GM21515 (cell line): ENCODE results near the gene TGFB1I1.
"Not testable (repeated sequence)": the region's sequence is repeated elsewhere in the genome, so short reads cannot be mapped to it uniquely, and the experiment has no call there.

Experiments
- ATAC-seq: cut with Tn5 transposase; IDR thresholded peaks from one replicate; pipeline ENCODE4 v1.9.1; 2021; ENCODE audit not compliant: unreplicated experiment

The TGFB1I1 gene

DNA sequence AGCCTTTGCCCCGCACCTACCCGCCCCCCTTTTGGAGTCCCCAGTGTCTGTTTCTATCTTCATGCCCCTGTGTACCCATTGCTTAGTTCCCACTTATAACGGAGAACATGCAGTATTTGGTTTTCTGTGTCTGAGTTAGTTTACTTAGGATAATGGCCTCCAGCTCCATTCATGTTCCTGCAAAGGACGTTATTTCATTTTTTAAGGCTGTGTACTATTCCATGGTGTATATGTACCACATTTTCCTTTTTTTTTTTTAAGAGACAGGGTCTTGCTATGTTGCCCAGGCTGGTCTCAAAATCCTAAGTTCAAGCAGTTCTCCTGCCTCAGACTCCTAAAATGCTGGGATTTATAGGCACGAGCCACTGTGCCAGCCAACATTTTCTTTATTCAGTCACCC, 4.1 kb upstream of the TGFB1I1 start:
- no peak for ATAC-seq

DNA sequence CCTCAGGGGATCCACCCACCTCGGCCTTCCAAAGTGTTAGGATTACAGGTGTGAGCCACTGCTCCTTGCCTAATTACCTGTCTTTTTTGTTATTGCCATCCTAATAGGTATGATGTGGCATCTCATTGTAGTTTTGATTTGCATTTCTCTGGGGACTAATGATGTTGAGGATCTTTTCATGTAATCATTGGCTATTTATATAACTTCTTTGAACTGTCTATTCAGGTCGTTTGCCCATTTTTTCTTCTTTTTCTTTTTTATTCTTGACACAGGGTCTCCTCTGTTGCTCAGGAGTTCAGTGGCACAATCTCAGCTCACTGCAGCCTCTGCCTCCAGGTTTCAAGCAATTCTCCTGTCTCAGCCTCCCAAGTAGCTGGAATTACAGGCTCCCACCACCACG, 1.3 kb upstream of the TGFB1I1 start:
- no peak for ATAC-seq

DNA sequence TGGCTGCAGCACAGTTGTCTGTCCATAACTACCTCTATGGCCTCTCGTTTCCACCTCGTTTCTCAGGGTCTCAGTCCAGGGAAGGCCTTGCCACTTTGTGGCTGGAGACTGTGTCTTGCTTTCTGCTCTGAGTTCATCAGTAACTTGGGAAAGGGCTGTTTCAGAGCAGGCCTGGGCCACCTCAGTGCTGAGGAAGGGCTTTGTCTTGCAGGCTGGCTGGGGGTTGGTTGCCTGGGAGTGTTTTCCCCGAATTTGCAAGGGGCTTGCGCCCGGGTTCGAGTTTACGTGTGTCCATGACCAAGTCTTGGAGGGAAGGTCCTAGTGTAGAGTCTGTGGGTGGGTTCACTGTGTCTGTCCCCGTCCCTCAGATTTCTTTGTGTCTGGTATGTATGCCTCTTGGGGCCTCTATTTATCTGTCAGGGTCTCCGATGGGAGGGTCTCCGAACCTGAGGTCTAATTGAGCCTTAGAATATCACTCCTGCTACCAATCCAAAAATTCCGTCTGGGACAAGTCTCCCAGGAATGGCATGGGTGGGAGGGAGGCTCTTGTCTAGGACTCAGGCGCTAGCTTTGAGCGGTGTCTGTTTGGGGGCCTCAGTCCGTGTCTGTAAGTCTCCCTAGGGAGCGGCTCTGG, 594 bp upstream of the TGFB1I1 start:
- ATAC-seq: no peak

DNA sequence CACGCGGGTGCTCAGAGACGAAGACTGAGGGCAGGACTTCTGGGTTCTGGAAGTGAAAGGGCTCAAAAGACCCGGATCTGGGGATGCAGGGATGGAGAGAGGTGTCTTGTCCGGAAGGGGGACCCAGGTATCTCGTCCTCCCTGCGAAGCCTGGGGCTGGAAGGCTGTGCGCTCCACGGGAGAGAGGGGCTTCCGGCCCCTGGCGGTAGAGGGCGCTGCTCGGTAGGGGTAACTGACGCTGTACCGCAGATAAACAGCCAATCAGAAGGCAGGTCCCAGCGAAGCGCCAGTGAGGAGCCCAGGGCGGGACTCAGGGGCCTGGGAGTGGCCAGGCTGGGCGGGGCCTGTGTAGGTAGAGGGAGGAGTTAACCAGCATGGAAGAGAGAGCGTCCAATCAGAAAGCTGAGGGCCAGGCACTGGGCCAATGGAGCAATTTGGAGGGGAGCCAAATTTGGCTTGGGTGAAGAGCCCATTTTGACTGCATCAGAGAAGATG, 804 bp downstream of the TGFB1I1 start:
- no peak for ATAC-seq

DNA sequence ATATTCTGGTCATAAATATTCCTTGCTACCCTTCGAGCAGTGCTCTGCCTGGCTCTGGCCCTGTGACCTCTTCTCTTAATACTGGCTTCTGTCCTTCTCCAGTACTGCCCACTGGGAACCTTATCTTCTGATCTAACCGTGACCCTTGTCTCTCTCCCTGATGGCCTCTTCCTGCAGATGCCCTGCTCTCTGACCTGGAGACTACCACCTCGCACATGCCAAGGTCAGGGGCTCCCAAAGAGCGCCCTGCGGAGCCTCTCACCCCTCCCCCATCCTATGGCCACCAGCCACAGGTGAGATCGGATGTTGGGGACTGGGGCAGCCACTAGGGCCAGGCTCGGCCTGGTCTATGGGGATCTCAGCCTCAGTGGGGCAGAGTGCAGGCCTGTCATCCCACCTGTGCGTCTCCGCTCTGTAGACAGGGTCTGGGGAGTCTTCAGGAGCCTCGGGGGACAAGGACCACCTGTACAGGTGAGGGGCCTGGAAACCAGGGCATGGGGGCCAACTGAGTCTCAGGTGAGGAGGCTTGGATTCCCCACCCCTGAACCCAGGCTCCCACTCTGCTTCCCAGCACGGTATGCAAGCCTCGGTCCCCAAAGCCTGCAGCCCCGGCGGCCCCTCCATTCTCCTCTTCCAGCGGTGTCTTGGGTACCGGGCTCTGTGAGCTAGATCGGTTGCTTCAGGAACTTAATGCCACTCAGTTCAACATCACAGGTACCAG, 1.5 kb downstream of the TGFB1I1 start:
- ATAC-seq: no peak

DNA sequence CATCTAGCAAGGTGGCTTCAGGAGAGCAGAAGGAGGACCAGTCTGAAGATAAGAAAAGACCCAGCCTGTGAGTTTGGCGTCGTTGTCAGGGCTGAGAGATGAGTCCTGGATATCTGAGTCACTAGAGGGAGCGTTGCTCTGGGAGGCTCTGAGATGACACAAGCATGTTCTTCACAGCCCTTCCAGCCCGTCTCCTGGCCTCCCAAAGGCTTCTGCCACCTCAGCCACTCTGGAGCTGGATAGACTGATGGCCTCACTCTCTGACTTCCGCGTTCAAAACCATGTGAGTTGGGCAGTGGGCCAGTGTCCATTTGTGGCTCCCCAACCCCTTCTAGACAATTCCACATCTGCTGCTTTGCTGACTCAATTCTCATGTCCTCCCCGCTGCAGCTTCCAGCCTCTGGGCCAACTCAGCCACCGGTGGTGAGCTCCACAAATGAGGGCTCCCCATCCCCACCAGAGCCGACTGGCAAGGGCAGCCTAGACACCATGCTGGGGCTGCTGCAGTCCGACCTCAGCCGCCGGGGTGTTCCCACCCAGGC, 2.3 kb downstream of the TGFB1I1 start:
- ATAC-seq: no peak

DNA sequence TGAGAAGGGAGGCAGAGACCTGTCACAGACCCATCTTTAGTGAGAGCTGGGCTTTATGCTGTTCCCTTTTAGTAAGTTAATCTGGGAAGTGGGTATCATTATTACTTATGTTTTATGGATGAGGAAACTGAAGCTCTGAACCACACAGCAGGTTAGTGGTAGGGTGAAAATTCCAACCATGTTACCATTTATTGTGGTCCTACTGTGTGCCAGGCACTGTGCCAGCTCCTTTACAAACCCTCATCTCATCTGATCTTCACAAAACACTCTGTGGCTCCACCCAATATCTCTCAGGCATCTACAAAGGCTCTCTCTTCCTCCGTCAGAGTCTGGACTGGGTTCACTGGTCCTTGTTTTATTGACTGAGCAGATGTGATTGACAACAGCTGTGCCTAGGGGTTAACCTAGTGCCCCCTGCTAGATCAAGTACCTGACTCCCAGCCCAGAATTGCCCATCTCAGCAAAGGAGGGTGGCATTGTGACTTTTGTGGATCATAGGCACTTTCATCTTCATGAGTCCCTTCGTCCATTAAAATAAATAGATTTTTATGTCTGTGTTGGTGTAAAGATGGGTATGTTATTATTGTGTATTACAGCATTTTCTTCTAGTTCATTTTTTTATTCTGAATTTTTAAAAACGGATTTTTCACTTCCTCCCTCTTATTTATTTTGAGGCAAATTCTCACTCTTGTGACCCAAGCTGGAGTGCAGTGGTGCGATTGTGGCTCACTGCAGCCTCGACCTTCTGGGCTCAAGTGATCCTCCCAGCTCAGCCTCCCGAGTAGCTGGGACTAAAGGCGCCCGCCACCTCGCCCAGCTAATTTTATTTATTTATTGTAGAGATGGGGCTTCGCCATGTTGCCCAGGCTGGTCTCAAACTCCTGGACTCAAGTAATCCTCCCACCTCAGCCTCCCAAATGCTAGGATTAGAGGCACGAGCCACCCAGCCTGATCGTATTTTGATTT, 3.1 kb downstream of the TGFB1I1 start:
- no peak for ATAC-seq

DNA sequence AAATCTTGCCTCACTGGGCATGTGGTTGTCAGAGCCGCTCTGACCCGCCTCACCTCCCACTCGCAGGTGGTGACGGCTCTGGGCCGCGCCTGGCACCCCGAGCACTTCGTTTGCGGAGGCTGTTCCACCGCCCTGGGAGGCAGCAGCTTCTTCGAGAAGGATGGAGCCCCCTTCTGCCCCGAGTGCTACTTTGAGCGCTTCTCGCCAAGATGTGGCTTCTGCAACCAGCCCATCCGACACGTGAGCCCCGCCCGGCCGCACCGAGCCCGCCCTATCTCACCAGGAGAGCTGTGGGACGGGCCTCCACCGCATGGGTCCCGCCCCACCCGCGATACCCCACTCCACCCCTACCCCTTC, 4.0 kb downstream of the TGFB1I1 start:
- ATAC-seq: no peak

DNA sequence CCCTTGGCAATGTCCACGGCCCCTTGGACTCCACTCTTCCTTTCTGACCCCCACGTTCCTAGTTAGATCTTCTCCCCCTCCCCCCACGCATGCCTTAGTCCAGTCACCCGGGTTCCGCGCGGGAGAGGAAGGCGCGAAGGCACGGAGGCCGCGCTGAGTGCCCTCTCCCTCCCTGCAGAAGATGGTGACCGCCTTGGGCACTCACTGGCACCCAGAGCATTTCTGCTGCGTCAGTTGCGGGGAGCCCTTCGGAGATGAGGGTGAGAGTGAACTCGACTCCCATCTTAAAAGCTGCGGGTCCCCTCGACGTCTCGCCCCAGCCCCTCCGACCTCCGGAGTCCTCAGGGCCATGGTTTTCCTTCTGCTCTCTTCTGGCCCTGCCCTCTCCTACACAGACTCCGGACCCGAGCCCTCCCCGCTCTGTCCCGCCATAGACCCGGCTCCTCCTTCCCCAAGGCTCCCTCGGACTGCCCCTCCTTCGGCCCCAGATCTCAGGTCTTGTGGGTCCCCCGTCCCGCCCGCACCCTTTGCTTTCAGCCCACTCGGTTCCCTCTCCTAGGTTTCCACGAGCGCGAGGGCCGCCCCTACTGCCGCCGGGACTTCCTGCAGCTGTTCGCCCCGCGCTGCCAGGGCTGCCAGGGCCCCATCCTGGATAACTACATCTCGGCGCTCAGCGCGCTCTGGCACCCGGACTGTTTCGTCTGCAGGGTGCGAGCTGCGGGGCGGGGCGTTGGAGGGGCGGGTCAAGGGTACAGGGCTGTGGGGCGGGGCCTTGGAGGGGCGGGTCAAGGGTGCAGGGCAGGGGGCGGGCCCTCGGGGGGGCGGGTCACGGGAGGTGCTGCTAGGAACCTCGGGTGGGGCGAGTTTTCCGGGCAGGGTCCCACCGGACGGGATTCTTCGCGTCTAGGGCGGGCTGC, 4.6 kb downstream of the TGFB1I1 start:
- ATAC-seq: peak; percentile 52

DNA sequence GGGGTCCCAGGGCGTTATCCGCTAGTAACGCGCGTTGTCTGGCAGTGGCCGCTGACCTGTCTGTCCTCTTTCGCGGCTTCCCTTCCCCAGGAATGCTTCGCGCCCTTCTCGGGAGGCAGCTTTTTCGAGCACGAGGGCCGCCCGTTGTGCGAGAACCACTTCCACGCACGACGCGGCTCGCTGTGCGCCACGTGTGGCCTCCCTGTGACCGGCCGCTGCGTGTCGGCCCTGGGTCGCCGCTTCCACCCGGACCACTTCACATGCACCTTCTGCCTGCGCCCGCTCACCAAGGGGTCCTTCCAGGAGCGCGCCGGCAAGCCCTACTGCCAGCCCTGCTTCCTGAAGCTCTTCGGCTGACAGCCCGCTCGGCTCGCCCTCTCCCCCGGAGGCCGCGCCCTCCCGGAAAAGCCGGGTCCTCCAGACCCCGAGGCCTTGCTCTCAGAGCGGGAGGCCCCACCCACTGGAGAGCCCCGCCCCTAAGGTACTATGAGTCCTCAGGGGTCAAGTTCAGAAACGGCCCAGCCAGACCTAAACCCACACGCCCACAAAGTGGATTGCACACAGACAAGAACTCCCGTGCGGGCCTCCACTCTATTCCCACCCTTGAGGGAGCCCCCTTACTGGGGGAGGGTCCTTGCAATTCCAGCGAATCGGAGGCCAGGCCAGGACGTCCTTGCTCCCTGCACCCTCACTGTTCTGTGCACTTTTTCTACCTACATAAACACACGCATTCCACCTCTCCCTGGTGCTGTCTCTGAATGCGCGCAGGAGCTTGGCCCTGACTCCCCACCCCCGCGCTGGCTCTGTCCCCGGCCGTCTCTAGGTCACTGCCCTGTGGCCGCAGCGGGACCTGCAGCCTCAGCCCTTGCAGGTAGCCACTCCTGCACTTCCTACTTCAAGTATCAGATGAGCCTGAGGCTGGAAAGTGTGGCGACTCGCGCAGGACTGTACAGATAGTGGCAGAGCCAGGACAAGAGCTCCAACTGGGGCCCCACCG, 5.6 kb downstream of the TGFB1I1 start:
- ATAC-seq: no peak

DNA sequence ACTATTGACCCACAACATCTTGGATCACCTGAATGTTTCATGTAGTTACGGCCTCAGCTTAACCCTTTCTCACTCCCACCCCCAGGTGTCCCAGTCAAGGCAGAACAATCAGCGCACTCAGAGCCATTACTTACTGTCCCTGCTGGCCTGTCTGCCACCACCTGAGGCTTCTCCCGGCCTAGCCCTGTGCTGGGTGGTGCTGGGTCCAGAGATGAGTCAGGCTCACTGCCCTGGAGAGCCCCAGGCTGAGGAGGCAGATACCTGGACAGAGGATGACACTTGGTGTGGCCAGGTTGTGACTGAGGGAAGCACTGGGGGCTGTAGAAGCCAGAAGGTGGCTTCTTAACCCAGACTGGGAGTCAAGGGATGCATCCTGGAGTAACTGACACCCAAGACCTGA, 7.0 kb downstream of the TGFB1I1 start:
- ATAC-seq: no peak

DNA sequence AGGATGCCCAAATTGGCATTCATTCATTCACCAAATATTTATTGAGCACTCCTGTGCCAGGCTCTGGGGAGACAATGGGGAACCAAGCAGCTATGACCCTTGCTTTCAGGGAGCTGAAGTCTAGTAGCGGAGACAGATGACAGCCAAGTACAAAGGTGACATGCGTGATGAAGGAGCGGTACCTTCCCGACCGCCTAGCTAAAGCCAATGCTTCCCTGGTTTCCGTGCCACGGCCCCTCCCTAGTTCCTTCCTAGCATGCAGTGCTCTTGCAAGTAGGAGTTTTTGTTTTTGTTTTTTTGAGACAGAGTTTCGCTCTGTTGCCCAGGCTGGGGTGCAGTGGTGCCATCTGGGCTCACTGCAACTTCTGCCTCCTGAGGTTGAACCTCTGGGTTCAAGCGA, 7.8 kb downstream of the TGFB1I1 start:
- ATAC-seq: no peak

DNA sequence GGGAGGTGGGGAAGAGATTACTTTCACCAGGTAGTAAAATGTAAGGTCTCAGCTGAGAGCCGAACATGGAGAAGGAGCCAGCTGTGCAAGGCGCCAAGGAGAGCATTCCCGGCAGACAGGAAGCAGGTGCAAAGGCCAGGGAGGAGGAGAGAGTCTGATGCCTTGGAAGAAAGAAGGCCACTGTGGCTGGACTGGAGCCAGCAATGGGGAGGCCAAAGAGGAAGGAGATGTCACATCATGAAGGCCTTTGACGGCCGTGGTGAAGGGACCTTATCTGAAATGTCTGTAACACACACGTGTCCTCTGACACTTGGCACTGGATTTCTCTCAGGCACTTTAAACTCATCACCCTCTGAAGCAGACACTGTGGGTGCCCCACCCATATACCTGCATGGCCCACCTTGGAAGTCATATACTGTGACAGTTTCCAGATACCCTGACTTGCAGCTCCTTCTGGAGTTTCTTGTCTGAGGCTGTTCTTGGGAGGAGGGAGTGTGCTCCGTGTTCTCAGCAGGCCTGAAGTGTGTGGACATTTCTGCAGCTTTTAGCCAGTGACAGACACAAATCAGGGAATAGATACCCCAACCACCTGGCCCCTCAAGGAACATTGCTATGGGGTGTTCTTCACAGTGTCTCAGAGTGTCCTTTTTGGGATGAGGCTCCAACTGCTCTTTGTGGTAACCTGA, 9.0 kb downstream of the TGFB1I1 start:
- ATAC-seq: no peak

DNA sequence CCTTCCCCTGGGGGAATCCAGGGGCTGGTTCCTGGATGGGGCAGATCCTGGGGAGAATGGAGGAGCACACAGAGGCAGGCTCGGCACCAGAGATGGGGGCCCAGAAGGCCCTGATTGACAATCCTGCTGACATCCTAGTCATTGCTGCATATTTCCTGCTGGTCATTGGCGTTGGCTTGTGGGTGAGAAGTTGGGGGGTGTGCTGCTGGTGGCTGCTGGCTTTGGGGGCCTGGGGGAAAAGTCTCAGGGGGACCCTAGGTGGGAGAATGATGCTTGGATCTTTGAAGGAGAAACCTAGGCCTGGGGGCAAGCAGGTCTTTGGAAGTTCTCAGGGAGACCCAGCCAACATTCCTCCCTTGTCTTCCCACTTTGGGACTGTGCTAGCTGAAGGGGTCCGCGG, 11.1 kb downstream of the TGFB1I1 start, which contains the start of gene SLC5A2:
SLC5A2 (plus strand) TSS at position 43 of the 400 bp plus-strand sequence; CDS start at position 57, 14 bp downstream.
- no peak for ATAC-seq

DNA sequence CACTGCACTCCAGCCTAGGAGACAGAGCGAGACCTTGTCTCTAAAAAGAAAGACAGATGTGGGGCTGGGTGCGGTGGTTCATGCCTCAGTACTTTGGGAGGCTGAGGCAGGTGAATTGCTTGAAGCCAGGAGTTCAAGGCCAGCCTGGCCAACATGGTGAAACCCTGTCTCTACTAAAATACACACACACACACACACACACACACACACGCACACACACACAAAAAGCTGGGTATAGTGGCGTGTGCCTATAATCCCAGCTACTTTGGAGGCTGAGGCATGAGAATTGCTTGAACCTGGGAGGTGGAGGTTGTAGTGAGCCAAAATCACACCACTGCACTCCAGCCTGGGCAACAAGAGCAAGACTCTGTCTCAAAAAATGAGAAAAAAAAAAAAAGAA, 12.1 kb downstream of the TGFB1I1 start:
- ATAC-seq: not testable (repeated sequence)

DNA sequence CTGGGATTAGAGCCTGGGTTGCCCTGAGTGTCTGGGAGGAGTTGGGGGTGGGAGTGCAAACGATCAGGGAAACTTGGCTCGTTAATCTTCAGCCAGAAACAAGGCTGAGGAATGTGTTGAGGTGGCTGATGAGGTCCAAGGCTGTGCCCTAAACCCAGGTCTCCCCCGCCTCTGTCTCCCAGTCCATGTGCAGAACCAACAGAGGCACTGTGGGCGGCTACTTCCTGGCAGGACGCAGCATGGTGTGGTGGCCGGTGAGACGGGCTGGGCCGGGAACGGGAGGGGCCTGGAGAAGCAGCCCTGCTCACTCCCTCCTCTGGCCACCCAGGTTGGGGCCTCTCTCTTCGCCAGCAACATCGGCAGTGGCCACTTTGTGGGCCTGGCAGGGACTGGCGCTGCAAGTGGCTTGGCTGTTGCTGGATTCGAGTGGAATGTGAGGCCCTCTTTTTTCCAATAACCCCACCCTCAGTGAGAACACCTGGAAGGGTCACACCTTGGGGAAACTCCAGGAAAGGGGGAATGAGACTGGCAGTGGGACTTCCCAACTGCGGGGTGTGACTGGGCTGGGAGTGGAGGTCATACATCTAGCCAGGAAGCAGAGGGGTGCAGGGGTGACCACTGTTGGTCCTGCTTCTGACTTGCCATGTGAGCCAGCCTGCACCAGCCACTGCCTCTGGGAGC, 12.7 kb downstream of the TGFB1I1 start:
- ATAC-seq: no peak

DNA sequence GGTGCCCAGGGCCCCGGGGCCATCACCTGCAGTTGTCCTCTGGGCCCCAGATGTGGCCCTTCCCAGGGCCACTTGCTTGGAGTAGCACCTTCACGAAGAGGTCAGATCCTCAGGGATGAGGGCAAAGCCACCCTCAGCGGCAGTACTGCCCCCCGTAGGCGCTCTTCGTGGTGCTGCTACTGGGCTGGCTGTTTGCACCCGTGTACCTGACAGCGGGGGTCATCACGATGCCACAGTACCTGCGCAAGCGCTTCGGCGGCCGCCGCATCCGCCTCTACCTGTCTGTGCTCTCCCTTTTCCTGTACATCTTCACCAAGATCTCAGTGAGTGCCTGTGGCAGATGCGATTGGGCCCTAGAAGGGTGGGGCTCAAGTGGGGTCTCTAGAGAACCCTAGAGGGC, 13.6 kb downstream of the TGFB1I1 start:
- ATAC-seq: no peak

DNA sequence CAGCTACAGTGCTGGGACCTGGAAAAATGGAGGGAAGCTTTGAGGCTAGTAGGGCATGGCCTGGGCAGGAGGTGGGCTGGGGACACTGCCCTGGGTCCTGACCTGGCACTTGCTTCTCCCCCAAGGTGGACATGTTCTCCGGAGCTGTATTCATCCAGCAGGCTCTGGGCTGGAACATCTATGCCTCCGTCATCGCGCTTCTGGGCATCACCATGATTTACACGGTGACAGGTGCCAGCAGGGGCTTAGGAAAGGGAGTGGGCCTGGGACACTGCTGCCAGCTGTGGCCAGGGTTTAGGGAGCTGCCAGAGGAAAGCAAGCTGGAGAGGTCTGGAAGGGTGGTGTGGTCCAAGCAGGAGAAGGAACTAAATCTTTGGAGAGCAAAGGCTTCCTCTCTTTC, 14.1 kb downstream of the TGFB1I1 start:
- ATAC-seq: no peak
